AG09319 (cell line): ENCODE measurements around the gene GPNMB.
A peak's percentile ranks its signal among the peaks of the same experiment; 100 is the strongest.
"Not testable (repeated sequence)": the region's sequence is repeated elsewhere in the genome, so short reads cannot be mapped to it uniquely, and the experiment has no call there.

ENCODE experiments used
- DNase-seq: peaks from one replicate; pipeline ENCODE4 v3.0.0-alpha.2; 2010; ENCODE audit warnings: low read depth; ENCODE audit errors: extremely low read depth
- CTCF ChIP-seq: IDR thresholded peaks from 2 replicates; pipeline ENCODE4 v1.5.1; 2011; ENCODE audit warnings: low read depth, mild to moderate bottlenecking, inconsistent platforms, low read length, moderate library complexity

Gene GPNMB

DNA sequence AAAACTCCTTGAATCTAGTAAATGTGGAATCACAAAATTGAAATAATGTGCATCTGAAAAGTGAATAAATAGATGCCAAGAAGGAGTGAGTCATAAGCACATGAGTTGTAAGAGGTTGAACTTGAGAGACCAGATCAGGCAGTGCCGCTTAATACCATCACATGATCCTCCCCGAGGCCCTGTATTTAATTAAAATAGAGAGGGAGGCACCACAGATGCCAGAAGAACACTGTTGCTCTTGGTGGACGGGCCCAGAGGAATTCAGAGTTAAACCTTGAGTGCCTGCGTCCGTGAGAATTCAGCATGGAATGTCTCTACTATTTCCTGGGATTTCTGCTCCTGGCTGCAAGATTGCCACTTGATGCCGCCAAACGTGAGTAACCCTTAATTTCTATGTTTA is at the start of gene GPNMB:
TSS of gene GPNMB (plus strand) at position 221 of the 400 bp plus-strand sequence. CDS start at position 304, 83 bp downstream.
- DNase-seq = peak; percentile 92
- TF ChIP-seq CTCF = no peak

DNA sequence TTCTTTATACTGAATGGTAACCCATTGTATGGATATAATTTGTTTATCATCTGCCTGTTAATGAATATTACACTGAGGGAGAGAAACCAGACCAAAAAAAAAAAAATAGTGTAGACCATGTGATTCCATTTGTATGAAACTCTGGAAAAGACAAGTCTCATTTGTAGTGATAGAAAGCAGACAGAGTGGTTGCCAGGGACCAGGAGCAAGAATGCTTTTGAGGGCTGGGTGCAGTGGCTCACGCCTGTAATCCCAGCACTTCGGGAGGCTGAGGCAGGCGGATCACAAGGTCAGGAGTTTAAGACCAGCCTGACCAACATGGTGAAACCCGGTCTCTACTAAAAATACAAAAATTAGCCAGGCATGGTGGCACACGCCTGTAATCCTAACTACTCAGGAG is 48.8 kb upstream of the GPNMB start:
- not testable (repeated sequence) for DNase-seq

GRCh38 chr7:23200331-23200730 is 46.2 kb upstream of the GPNMB start:
- TF ChIP-seq CTCF = no peak

DNA sequence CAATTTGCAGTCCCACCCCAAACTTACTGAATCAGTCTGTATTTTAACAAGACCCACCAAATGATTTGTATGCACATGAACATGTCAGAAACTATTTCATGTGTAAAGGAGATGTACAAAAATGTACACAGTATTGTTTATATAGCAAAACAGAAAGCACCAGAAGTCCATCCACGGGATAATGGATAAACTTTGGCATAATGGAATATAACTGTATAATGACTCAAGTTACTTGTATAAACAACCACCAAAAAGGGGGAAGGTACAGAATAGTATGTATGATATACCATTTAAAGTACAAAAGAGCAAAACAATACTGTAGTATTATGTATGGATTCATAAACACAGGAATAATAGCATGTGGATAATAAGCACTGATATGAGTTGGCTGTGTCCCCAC is 42.3 kb upstream of the GPNMB start:
- DNase-seq = no peak
- TF ChIP-seq CTCF = no peak

More at GRCh38 chr7:23200331-23200730, 46.2 kb upstream of the GPNMB start:
- no peak for DNase-seq

GRCh38 chr7:23205577-23205908 is 41.0 kb upstream of the GPNMB start:
- no peak for DNase-seq
- TF ChIP-seq CTCF = no peak

DNA sequence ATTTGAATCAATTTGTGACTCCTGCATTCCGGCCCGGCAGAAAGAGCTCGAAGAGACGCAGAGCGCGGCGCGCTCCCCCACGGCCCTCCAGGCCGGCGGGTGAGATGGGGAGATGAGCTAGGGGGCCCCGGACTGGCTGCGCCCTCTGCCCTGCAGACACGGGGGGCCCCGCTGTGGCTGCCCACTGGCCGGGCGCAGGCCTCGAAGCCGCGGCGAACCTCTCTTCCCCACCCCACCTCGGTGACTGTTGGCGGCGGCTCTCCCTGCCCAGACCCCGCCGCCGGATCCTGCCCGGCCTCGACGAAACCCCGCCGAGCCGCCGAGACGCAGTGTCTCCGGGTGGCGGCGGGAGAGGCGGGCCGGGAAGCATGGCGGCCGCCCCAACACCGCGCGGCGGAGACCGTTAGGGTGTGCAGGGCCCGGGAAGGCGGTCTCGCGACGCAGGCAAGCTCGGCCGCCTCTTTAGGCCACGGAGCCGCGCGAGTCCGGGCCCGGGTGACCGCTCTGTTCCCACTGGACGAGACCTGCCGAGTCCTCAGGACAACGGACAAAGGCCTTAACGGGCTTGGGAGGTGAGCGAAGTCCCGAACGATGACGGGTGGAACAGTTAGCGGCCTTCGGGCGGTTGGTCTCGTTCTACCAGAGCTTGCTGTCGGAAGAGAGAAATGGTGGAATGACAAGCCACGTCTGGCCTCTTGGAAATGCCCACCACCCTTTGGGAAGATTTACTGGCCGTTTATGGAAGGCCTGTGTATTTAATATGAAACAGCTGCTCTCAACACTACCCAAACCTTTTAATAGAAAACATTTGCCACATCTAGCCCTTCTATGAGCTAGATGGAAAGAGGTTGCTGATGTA is 40.4 kb upstream of the GPNMB start:
- TF ChIP-seq CTCF = no peak
- DNase-seq = no peak

- no peak for TF ChIP-seq CTCF
- no peak for DNase-seq
Measured at GRCh38 chr7:23207021-23207420, 39.6 kb upstream of the GPNMB start.

DNA sequence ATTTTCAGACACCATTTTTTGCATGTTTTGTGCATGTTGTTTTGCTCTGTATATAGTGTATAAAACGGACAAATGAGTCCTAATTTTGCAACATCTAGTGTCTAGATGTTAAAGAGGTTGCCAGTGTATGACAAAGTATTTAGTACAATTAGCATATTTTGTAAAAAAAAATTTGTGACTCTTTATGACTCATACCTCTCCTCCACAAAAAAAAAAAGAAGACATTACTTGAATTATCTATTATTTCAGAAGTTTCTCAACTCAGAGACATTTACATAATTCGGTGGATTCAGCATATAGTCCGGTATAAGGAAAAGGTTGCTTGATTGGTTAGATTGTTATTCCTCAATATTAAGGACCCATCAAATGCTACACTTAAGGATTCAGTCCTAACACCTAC is 38.7 kb upstream of the GPNMB start:
- TF ChIP-seq CTCF = no peak
- DNase-seq = no peak
